Activated CD4-positive, alpha-beta T cell treated with anti-CD3 and anti-CD28 coated beads, Interleukin-2, Interleukin-4, amounts not matched to agents 100 ng/mL and 50 ng/mL, durations not matched to agents 16 hours and 8 hours (primary cell): ENCODE data around the gene ARHGAP22.
A peak's percentile ranks its signal among the peaks of the same experiment; 100 is the strongest.

Experiments used
- DNase-seq: peaks from one replicate; pipeline ENCODE4 v3.0.0-alpha.2; 2020; ENCODE audit warnings: low spot score

The ARHGAP22 gene

DNA sequence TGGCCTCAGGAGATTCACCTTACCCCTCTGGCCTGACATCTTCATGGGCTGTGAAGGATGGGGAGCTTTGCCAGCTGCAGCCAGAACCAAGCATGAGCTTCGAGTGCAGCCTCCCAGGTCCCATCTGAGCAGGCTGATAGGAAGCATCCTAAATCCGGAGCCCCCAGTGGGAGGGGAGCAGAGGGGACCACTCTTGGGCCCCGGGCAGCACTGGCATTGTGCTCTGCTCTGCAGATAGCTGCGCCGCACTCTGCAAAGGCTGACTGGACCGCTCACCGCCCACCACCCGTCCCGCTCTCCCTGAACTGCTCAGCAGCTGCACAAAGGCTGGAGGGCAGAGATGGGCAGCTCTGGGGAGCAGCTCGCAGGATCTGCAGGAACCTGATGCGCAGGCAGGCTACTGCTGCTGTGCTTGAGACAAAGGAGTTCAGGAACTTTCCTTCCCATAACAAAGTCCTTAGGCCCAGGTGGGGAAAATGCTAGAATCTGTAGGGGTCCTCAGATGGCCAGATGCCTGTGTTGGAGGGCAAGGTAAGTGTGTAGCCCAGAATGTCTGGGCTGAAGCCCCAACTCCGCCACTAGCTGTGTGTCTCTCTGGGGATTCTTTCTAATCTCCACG is 51.8 kb downstream of the ARHGAP22 start:
- DNase-seq, result no peak

DNA sequence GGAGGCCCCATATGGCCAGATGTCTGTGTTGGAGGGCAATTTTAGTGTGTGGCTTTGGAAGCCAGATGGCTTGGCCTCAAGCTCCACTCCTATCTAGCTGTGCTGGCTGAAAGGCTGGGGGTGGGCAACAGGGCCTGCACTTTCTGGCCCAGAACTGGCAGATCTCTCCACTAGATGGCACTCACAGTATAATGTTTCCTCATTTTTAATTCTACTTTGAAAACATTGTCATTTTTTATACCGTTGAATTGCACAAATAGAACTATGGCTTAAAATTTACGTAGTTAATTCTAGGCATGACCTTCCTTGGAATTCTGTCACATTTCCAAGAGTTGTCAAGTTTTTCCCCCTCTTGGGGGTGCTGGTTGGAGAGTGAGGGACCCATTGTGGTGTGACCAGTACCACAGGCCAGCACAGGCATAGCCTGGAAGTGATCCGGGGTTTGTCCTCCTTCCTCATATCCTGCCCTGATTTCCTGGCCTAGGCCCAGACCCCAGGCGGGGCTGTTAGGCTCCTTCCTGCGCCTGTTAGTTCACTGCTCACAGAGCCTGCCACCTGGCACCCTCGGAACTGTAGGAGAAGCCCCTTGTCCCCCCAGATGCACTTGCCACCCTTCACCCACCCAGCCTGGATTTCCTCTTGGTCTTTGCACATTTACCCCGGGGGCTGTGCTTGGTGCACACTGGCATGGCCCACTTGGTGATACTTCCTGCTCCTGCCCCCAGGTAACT is 52.8 kb downstream of the ARHGAP22 start:
- peak; percentile 32 for DNase-seq

DNA sequence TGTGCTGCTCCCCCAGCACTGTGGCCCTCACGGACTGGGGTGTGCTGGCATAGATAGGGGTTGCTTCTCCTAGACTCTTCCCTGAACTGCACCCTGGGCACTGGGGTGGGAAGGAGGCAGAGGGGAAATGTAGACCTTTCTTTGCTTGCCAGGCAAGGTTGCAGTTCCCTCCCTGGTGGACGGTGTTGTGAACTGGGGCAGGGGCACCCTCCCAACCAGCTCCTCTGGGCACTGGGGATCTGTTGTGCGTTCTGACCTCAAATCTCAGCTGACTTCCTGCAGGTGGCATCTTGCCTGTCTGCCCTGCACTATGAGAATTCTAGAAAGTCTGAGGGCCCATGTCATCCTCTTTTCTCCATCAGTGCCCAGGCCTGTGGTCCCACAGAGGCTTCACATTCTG is 53.9 kb downstream of the ARHGAP22 start:
- no peak for DNase-seq

DNA sequence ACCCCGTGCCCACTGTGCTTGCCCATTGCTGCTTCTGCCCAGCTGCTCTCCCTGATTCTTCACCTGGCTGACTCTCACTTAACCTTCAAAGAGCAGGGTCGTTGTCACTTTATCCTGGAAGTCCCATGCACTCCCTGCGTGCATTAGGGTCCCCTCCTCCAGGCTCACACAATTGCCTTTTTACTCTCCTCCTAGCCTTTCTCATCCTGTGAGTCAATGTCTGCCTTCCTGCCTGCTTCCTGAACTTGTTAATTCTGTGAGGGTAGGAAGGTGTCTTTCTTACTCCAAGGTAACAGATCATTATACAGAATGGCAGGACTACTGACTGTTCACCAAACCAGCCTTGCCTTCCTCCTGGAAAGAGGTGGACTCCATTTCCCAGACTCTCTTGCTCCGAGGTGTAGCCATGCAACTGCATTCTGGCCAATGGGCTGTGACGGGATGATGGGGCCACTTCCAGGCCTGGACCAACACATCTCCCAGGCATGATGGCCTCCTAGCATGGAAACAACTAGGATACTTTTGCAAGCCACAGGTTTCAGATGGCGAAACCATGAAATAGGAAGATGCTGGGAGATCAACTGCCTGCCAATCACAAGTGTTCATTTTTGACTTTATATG is 54.7 kb downstream of the ARHGAP22 start:
- DNase-seq, result no peak

DNA sequence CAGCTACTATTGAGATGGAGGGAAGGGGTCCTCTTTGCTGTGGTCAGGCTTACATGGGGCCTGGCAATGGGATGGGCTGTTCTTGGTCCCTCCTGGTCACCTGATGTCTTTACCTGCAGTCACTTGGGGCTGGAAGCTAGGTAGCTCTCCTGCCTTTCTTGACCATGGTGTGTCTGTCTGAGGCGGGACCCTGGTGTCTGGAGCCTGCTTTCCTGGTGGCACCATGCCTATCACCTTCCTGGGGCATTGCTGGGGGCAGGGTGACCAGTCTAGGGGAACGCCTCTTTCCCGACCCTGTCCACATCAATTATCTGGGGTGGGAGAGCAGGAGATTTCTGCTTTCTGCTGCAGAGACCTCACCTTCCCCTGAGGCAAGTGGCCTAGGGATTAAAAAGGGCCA is 55.6 kb downstream of the ARHGAP22 start:
- DNase-seq, result no peak

DNA sequence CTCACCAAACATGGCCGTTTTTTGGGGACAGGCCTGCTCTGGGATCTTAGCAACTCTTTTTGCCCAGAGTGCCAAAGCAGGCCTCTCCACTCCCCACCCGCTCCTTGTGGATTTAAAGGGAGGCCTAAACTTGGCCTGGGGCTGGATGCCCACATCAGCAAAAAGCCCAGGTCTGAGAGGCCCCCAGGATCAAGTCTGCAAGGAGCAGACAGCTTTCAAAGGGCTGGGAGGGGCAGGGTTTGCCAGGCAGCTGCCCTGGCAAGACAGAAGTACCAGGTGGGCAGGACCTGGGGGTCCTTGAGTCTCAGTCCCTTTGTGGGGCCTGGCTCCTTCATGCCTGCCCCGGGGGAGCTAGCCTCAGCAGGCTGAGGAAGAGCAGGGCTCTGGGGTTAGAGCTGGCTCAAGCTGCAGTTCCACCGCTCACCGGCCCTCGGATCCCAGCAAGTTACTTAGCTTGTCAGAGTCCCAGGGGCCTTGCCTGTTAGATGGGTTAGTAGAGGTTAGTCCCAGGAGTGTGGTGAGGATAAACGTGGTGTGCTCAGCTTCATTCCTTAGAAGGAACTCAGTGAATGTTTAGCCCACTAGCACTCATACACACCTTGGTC is 56.2 kb downstream of the ARHGAP22 start:
- no peak for DNase-seq

DNA sequence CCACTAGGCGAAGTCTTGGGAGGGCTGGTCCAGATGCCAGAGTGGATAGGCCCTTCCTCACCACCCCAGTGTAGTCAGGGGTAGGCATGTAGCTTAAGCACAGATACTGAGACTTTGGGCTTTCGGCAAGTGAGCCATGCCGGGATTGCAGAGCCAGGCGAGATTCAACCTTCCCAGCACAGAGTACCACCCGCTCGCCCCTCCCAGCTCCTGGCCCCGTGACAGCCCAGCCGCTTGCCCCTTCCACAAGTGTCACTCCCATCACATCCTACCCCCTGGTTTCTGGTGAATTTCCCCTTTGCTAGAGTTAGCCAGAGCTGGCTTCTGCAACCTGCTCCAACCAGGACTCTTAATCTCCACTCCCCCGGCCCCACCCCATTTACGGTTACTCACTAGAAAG is 56.9 kb downstream of the ARHGAP22 start:
- DNase-seq, result no peak

DNA sequence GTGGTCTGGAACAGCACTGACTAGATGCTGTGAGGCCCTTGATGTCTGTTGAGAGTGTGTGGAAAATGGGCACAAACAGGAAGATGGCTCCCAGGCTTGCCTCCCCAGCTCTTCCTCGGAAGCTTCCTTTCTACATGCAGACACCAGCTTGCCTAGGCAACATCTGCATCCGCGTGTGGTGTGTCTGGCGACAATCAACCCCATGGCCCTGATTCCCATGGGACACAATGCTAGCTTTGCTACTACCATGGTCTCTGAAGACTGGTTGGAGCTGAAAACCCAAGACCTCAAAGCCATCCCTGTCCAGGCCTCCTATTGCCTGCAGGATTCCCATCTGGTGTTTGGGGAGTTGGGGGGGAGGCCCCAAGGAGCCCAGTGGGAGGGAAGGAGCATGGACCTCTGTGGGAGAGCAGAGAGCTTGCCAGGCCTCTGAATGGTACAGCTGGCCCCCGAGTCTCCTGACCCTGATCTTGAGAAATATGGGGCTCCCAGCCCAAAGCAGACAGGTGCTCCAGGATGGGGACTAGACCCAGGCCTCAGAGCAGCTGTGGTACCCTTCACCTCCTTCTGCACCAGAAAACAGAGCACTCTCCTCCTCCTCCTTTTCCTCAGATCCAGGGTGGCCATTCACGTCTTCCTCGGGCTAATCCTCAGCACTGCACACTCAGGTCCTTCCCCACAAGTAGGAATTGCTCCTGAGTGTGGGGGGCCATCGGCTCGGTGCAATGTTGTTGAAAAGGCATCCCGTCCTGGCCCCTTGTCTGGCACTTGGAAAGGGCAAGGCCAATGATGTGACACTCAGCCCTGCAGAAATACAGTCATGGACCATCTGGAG is 57.6 kb downstream of the ARHGAP22 start:
- no peak for DNase-seq

DNA sequence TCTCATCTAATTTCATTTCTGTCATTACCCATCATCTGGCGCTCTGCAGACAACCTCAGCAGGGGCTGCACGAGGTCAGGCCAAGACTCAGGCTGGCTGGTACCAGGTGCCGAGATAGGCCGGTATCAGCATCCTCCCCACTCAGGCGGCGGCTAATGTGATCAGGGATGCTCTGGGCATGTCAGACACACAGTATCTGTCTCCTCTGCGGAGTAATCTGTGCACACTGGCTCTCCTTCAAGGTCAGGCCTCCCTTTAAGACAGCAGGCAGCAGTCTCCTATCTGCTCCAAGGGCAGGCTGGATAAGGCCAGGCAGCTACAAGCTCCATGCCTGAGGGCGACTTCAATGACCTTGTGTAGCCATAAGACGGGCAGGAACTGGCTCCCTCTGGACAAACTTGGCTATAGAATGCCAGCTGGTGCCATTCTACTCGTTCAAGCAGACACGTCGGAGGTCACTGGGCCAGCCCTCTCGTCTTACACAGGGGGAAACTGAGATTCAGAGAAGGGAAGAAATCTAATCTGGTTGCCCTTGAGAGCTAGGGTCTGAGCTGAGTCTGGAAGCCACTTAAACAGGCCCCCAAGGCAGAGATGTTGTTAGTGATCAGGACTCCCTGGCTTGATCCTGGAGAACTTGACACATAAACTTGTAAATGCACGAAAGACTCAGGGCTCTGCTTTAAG is 59.3 kb downstream of the ARHGAP22 start:
- DNase-seq, result no peak

DNA sequence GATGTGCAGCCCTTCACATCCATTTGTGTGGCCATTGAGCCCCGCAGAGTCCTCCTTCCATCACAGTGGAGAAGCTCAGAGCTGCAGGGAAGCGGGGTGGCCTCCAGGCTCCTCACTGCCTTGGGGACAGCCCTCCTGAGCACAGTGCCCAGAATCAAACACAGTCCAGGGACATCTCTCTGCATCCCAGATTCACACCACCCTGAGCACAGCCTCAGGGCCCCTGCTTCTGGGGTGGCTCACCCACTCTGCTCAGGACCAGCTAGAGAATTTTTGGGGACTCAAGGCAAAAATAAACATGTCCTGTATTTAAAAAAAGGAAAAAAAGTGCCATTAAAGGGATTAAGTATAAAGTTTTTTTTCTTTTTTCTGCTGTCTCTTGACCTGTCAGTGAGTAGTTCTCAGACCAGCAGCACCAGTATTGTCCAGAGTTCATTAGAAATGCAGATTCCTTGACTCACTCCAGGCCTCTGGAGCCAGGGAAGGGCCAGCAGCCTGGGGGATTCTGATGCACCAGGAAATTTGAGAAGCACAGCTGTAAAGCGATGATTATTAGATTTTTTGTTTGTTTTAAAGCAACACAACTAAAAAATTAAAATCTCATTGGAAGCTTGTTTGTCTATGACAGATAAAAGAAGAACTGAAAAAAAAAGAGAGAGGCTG is 61.6 kb downstream of the ARHGAP22 start:
- DNase-seq, result no peak

DNA sequence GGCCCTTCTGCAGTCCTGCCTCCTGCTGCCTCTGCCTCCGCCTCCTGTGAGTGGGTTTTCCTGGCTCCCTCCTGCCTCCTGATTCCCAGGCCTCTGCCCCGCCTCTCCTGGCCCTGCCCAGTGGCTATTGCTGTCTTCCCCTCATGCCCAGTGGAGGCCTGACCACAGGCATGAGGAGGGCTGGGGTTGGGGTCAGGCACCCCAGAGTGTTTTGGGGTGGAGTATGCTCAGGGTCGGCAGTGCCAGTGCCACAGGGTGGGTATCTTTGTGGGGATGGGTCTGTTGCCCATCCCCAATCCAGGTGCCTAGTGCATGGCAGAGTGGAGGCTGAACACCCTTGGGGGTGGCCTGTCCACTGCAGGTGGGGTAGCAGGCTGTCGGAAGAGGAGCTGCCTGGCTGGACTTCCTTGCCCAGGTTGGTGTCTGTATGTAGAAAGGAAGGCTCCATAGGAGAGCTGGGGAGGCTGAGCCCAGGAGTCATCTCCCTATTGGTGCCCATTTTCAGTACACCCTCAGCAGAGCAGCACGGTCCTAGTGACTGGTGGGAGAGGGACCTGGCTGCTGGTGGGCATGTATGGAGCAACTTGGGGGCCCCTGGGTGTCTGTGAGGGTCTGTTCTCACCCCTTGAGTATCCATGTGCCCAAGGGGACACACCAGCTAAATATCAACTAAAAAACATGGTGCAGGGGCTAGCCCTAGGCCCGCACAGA is 62.2 kb downstream of the ARHGAP22 start:
- no peak for DNase-seq

DNA sequence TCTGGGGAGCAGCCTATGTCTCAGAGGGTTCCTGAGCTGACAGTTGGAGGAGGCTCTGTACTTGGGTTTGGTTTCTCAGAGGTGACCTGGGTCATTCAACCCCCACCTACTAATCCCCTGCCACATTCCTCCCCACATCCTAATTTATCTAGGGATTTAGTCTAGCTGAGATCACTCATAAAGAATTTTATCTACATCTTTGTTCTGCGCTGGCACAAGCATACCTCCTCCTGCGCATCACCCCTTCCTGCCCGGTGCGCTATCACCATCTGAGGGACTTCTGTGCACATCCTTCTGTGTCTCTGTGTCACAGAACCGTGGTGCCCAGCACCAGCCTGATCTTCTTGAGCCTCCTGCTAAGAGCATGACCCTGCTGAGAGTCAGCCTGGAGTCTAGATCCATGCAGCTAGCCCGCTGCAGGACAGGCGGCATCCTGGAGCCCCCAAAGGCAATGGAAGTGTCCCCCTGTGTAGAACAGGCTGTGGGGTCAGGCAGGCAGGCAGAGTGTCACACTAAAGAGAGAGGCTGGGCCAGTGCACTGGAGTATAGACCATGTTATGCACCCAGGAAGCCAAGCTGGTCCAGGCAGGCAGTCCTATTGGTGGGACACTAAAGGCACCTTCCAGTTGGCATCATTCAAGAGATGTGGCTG is 63.6 kb downstream of the ARHGAP22 start:
- DNase-seq, result no peak

DNA sequence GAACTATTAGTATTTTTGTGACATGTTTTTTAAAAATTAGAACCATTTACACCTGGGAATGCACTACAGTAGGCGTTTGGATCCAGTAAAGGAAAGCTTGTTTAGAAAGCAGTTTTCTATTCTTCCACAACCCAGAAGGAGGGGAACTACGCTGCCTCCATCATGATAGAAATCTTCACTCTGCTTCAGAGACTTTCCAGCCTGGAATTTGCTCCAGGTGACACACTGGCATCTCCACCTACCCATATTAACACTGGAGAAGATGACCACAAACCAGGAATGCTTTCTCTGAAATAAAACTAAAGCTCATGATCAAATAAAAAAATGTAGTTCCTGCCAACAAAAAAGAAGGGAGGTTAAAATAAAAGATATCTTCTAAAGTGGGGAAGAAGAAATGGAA is 66.3 kb downstream of the ARHGAP22 start:
- no peak for DNase-seq

DNA sequence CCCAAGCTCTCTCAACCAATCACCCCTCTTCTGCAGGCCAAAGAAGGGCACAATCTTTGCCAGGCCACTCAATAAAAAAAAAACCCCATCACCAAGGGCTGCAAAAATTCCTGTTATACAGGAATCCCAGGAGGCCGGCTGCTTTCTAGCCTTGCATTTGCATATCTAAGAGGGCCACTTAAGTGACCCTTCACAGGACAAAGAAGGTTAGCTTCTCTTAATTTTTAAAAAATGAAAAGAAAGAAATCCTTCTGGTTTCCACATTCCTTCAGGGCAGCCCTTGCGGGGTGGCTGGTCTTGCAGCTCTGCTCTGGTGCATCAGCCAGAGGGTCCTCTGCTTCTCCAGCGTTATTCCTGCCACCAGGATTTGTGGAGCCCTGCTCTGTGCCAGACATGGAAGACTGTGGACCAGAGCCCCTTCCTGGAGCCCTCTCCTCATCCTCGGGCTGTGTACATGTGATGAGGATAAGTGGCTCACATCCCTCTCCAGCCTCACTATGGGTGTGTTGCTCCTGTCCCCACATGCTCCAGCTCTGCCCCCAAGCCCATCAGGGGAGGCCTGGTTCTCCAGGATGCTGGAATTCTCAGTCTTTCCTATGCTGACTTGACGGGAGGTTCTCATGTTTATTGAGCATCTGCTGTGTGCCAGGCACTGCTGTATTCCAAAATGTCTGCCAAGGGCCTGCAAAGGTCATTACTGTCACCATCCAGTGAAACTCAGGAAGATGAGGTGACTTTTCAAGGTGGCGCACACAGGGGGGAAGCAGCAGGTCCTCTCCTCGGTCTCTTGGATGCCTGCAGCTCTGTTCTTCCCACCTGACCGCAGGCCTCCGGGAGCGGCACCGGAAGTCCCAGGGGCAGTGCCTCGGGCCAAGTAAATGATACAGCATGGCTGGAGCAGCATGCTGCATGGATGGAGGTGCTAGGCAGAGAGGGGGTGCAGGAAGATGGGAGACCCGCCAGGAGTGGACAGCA is 67.7 kb downstream of the ARHGAP22 start:
- no peak for DNase-seq

DNA sequence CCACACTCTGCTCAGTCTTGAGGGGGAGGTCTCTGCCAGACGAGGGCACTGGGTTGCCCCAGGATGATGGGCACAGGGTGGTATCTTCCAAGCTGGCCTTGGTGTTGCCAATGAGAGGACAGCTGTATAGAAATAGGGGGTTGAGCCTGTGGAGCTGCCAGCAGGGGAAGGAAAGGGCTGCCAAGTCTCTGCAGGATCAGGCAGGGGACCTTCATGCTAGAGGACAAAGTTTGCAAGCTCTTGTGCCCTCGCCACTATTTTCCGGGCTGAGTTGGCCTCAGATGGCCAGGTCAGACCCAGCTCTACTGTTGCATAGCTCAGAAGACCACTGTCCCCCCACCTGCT is 68.7 kb downstream of the ARHGAP22 start:
- no peak for DNase-seq

DNA sequence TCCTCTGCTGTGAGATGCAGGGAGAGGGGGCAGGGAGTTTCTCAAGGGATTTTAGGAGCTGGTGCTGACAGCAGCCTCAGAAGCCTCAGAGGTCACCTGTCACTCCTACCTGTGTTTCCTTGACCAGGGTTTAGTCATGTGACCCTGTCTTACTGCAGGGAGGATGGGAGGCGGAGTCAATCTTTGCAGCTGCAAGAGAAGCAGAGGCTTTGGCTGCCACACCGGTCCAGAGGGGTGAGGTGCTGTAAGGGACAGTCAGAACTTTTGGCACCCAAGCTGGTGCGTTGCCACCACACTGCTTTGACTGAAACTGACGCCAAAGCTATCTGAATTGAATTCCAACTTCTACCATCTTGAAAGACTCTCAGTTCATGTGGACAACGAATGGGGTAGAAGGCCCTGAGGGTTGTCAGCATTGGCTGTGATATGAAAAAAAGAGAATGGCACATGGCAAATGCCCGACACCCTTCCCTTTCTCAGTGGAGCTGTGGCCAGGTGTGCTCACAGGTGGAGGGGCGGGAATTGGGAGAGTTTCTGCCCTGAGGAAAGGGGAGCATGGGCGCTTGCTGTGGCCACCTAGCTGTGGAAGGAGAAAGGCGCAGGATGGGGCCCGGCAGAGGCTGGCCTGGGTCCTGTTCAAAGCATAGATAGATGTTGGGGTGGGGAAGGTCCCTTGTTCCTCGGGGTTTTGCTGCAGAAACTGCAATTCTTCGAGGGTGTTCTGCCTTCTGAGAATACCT is 69.3 kb downstream of the ARHGAP22 start:
- no peak for DNase-seq

DNA sequence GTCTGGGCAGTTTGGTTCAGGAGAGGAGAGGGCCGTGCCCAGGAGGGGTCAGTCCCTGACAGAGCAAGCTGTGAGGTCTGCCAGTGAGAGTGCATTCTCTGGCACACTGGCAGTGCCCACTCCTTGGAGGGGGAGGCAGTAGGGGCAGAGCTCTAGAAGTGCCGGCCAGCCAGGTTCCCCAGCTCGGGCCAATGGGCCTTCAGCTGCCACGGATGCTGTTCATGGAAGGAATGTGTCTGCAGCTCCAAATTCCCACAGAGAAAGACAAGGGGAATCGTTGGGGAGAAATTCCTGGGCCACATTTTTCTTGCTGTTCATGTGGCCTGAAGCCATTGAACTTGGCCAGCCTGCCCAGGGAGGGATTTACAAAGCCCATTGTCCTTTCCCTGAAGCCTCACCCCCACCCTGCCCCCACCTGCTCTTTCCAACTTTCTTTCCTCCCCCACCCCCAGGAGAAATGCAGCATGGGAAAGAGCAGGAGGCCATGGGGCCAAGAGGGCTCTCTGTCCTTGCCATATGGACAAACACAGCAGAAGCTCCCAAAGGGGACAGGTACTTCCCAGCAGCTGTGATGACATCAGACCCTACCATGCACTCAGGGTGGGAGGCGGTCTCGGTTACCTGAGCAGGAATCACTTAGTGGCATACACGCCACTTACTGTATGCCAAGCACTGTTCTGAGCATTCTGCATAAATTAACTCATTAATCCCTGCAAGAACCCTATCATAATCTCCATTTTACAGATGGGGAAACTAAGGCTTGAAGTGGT is 70.7 kb downstream of the ARHGAP22 start:
- DNase-seq, result no peak
